ENCODE measurements around the gene MLLT10. TPM values are rescaled to one million over a fixed set of nuclear protein-coding genes. Genes with fewer than 3 reads are reported as not detected.

MLLT10 gene
- total and polyA plus RNA-seq, 9 of the 15 experiments (the other 6 are each of a cell fraction or from before 2014, with no cell fraction given): 18.8 to 81.4 (median 64.2) TPM

DNA sequence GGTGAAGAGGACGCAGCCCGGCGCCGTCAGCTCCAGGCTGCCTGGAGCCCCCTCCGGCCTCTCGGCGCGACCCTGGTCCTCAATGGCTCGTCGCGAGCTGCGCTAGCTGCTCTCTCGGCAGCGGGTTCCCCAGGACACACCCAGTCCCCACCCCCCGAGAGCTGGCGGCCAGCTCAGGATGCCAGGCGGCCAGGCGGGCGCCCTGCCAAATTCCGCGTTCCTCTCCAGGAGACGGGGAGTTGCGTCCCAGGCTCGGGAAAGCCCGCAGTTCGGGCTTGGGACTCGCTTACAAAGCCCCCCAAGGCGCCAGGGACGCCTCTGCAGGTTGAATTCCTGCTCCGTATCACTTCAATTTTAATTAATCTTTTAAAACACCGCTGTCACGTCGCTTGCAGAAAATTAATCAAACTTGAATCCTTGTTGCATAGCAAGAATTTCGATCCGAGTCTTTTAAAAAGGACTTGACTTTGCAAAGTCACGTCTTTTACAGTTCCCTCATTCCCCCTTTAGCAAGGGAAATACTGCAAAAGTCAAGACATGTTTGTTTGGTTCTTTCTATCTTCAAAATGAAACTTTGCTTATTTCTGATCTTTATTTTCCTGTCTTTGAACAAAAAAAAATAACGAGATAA lies 36.7 kb upstream of the MLLT10 start (continued):
- TF ChIP-seq, protein P1, sequence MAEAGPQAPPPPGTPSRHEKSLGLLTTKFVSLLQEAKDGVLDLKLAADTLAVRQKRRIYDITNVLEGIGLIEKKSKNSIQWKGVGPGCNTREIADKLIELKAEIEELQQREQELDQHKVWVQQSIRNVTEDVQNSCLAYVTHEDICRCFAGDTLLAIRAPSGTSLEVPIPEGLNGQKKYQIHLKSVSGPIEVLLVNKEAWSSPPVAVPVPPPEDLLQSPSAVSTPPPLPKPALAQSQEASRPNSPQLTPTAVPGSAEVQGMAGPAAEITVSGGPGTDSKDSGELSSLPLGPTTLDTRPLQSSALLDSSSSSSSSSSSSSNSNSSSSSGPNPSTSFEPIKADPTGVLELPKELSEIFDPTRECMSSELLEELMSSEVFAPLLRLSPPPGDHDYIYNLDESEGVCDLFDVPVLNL (CRISPR knock-in tag; IDR thresholded peaks at IDR 0.05; ENCODE audit: low read depth): no peak
- TF ChIP-seq ARID1B (IDR thresholded peaks at IDR 0.05): no peak
- peak; percentile 29 to 34; a peak in 2 of 4 replicates for TF ChIP-seq NRF1 (conservative IDR thresholded peaks at IDR 0.05 in 1 of 2, IDR thresholded peaks at IDR 0.05 in 1 of 2)
- TF ChIP-seq PRPF4 (IDR thresholded peaks at IDR 0.05; ENCODE audit: insufficient read depth, low read depth, low read length, poor library complexity, severe bottlenecking): no peak
- TF ChIP-seq SNIP1 (IDR thresholded peaks at IDR 0.05; ENCODE audit: low read depth): 0 out of 2 replicates have a peak, but pooled peaks have one; percentile 44
- TF ChIP-seq, protein P2, sequence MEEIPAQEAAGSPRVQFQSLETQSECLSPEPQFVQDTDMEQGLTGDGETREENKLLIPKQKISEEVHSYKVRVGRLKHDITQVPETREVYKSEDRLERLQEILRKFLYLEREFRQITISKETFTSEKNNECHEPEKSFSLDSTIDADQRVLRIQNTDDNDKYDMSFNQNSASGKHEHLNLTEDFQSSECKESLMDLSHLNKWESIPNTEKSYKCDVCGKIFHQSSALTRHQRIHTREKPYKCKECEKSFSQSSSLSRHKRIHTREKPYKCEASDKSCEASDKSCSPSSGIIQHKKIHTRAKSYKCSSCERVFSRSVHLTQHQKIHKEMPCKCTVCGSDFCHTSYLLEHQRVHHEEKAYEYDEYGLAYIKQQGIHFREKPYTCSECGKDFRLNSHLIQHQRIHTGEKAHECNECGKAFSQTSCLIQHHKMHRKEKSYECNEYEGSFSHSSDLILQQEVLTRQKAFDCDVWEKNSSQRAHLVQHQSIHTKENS (CRISPR knock-in tag; IDR thresholded peaks at IDR 0.05): no peak
- no peak for TF ChIP-seq LEF1 (IDR thresholded peaks at IDR 0.05)
- no peak for TF ChIP-seq KDM1A (IDR thresholded peaks at IDR 0.05)
- TF ChIP-seq, protein P3, sequence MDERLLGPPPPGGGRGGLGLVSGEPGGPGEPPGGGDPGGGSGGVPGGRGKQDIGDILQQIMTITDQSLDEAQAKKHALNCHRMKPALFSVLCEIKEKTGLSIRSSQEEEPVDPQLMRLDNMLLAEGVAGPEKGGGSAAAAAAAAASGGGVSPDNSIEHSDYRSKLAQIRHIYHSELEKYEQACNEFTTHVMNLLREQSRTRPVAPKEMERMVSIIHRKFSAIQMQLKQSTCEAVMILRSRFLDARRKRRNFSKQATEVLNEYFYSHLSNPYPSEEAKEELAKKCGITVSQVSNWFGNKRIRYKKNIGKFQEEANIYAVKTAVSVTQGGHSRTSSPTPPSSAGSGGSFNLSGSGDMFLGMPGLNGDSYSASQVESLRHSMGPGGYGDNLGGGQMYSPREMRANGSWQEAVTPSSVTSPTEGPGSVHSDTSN (CRISPR knock-in tag; IDR thresholded peaks at IDR 0.05; ENCODE audit: low read depth): no peak
- TF ChIP-seq, protein P3 (tag; conservative IDR thresholded peaks at IDR 0.05; ENCODE audit: low read depth): 0 out of 2 replicates have a peak, but pooled peaks have one; percentile 17
- TF ChIP-seq CCAR2 (IDR thresholded peaks at IDR 0.05; ENCODE audit: low read depth, low read length): no peak
